Measurements from ENCODE around the gene FAM193B. TPM values are rescaled to one million over a fixed set of nuclear protein-coding genes. Genes with fewer than 3 reads are reported as not detected.
A peak's percentile ranks its signal among the peaks of the same experiment; 100 is the strongest.

The FAM193B gene
- total and polyA plus RNA-seq, 9 of the 15 experiments (the other 6 are each of a cell fraction or from before 2014, with no cell fraction given), result 4.4 to 76.4 (median 37.3) TPM

DNA sequence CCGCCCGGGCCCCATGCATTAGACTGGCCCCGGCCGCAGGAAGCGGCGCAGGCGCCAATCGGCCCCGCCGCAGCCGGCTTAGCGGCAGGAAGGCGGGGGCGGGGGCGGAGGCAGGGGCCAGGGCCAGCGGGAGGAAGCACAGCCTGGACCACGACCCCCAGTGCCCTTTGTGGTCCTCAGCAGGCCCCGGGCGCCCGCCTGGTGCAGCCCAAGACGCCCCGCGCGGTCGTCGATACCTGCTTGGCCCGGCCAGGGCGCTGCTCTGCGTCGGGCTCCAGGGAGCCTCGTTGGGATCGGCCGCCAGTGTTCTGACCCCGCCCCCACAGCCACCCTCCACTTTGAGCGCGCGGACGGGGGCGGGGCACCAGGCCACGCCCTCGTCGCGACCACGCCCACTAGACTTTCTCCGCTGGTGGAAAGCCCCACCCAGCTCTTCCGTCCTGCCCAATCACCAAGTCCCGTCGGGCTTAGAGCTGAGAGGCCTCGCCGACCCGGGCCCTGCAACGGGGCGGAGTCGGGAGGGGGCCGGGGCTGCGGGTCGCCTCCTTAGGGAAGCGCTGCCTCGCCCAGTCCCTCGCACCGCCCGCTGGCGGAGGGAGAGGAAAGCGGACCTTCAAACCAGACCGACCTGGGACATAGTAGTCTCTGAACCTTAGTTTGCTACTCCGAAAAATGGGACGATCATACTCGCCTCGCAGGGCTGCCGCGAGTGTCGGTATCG lies 56.9 kb downstream of the FAM193B start, which contains the start of gene PDLIM7 (continued):
- TF ChIP-seq, protein P1, sequence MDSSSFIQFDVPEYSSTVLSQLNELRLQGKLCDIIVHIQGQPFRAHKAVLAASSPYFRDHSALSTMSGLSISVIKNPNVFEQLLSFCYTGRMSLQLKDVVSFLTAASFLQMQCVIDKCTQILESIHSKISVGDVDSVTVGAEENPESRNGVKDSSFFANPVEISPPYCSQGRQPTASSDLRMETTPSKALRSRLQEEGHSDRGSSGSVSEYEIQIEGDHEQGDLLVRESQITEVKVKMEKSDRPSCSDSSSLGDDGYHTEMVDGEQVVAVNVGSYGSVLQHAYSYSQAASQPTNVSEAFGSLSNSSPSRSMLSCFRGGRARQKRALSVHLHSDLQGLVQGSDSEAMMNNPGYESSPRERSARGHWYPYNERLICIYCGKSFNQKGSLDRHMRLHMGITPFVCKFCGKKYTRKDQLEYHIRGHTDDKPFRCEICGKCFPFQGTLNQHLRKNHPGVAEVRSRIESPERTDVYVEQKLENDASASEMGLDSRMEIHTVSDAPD (CRISPR knock-in tag; IDR thresholded peaks at IDR 0.05), result no peak
- TF ChIP-seq TCF7L2 (IDR thresholded peaks at IDR 0.05; ENCODE audit: low read depth, low read length), result no peak
- no peak for TF ChIP-seq ZKSCAN8 (CRISPR knock-in tag; IDR thresholded peaks at IDR 0.05)
- TF ChIP-seq PHF20 (IDR thresholded peaks at IDR 0.05; ENCODE audit: partially characterized antibody), result peak; percentile 70
- TF ChIP-seq, protein P2, sequence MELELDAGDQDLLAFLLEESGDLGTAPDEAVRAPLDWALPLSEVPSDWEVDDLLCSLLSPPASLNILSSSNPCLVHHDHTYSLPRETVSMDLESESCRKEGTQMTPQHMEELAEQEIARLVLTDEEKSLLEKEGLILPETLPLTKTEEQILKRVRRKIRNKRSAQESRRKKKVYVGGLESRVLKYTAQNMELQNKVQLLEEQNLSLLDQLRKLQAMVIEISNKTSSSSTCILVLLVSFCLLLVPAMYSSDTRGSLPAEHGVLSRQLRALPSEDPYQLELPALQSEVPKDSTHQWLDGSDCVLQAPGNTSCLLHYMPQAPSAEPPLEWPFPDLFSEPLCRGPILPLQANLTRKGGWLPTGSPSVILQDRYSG (tag; conservative IDR thresholded peaks at IDR 0.05; ENCODE audit: low read depth), result no peak
- no peak for TF ChIP-seq ZZZ3 (IDR thresholded peaks at IDR 0.05)
- TF ChIP-seq ARNT (IDR thresholded peaks at IDR 0.05), result no peak
- TF ChIP-seq PHF8 (IDR thresholded peaks at IDR 0.05; ENCODE audit: borderline replicate concordance, low read length), result peak; percentile 64; the same call in 1 of the 2 replicates
- no peak for TF ChIP-seq ZC3H4 (CRISPR knock-in tag; IDR thresholded peaks at IDR 0.05; ENCODE audit: borderline replicate concordance)
- TF ChIP-seq POLR3A (IDR thresholded peaks at IDR 0.05; ENCODE audit: borderline replicate concordance, extremely low read depth, insufficient read depth, insufficient read length), result no peak
- peak; percentile 75 for TF ChIP-seq TOE1 (IDR thresholded peaks at IDR 0.05; ENCODE audit: borderline replicate concordance)
- TF ChIP-seq TOE1 (CRISPR knock-in tag; IDR thresholded peaks at IDR 0.05; ENCODE audit: borderline replicate concordance, low read depth), result no peak
- TF ChIP-seq CBX5 (IDR thresholded peaks at IDR 0.05; ENCODE audit: borderline replicate concordance, low read depth), result no peak
- no peak for TF ChIP-seq KAT8 (IDR thresholded peaks at IDR 0.05; ENCODE audit: low read depth)
- no peak for TF ChIP-seq ZC3H11A (IDR thresholded peaks at IDR 0.05; ENCODE audit: low read depth, low read length)
- TF ChIP-seq MCM3 (IDR thresholded peaks at IDR 0.05), result no peak
- TF ChIP-seq RBBP5 (IDR thresholded peaks at IDR 0.05; ENCODE audit: borderline replicate concordance, insufficient read depth, low read length, poor library complexity, severe bottlenecking), result peak; percentile 73
- no peak for TF ChIP-seq FOXK1 (CRISPR knock-in tag; IDR thresholded peaks at IDR 0.05; ENCODE audit: borderline replicate concordance)
- TF ChIP-seq, protein P3, sequence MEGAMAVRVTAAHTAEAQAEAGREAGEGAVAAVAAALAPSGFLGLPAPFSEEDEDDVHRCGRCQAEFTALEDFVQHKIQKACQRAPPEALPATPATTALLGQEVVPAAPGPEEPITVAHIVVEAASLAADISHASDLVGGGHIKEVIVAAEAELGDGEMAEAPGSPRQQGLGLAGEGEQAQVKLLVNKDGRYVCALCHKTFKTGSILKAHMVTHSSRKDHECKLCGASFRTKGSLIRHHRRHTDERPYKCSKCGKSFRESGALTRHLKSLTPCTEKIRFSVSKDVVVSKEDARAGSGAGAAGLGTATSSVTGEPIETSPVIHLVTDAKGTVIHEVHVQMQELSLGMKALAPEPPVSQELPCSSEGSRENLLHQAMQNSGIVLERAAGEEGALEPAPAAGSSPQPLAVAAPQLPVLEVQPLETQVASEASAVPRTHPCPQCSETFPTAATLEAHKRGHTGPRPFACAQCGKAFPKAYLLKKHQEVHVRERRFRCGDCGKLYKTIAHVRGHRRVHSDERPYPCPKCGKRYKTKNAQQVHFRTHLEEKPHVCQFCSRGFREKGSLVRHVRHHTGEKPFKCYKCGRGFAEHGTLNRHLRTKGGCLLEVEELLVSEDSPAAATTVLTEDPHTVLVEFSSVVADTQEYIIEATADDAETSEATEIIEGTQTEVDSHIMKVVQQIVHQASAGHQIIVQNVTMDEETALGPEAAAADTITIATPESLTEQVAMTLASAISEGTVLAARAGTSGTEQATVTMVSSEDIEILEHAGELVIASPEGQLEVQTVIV (CRISPR knock-in tag; IDR thresholded peaks at IDR 0.05; ENCODE audit: borderline replicate concordance), result no peak
- no peak for TF ChIP-seq STAT5A (IDR thresholded peaks at IDR 0.05; ENCODE audit: borderline replicate concordance, low read length)
- TF ChIP-seq ZNF707 (CRISPR knock-in tag; conservative IDR thresholded peaks at IDR 0.05), result no peak
- TF ChIP-seq HMGN3 (IDR thresholded peaks at IDR 0.05; ENCODE audit: borderline replicate concordance, extremely low read depth, insufficient read length, low read depth, low read length), result peak; percentile 82
- TF ChIP-seq HNRNPLL (IDR thresholded peaks at IDR 0.05; ENCODE audit: low read depth, low read length, poor library complexity, severe bottlenecking), result peak; percentile 49
- no peak for TF ChIP-seq DDX20 (tag; IDR thresholded peaks at IDR 0.05; ENCODE audit: low read depth)

Measured in K562 (cell line).